ENCODE results near the gene TSPAN14. TPM values are rescaled to one million over a fixed set of nuclear protein-coding genes. Genes with fewer than 3 reads are reported as not detected.

The TSPAN14 gene
- total RNA-seq, 1 donor from 2014 or later, result 161 TPM

GRCh38 chr10:80480852-80481251, 26.7 kb downstream of the TSPAN14 start:
- Histone ChIP-seq H3K9me3 (peaks cover 5 to 15% of the 10 kb centered on the region in 2 donors), H3K27me3 (no peaks in the 10 kb centered on the region), H3K36me3 (no peaks in the 10 kb centered on the region), H3K4me3 (no peak overlapping the region), H3K27ac (no peak overlapping the region), H3K4me1 (peaks cover 0 to 3% of the 10 kb centered on the region in 2 donors)
- TF ChIP-seq CTCF (IDR thresholded peaks at IDR 0.05), result no peak
- intact Hi-C loops (cut with DNase I), result no loop called here
- DNase-seq (ENCODE audit: low spot score in 2 of 2), result no peak

GRCh38 chr10:80484243-80484642, 30.1 kb downstream of the TSPAN14 start:
- H3K4me1 ChIP-seq, result peaks cover 0 to 3% of the 10 kb centered on the region in 2 donors
- no peaks in the 10 kb centered on the region for H3K9me3 ChIP-seq
- H3K4me3 ChIP-seq, result no peak overlapping the region
- no peak overlapping the region for H3K27ac ChIP-seq
- peak in 1 of 2 donors; percentile 18 for DNase-seq (ENCODE audit: low spot score in 2 of 2)
- intact Hi-C loops (cut with DNase I), result no loop called here
- H3K36me3 ChIP-seq, result peaks cover 0 to 3% of the 10 kb centered on the region in 2 donors
- TF ChIP-seq CTCF (IDR thresholded peaks at IDR 0.05), result no peak
- no peaks in the 10 kb centered on the region for H3K27me3 ChIP-seq

GRCh38 chr10:80484676-80485075, 30.6 kb downstream of the TSPAN14 start:
- H3K4me1 ChIP-seq, result peaks cover 0 to 3% of the 10 kb centered on the region in 2 donors
- H3K9me3 ChIP-seq, result no peaks in the 10 kb centered on the region
- peaks cover 0 to 8% of the 10 kb centered on the region in 2 donors for H3K36me3 ChIP-seq
- DNase-seq (ENCODE audit: low spot score in 2 of 2), result no peak
- no peak overlapping the region for H3K27ac ChIP-seq
- H3K27me3 ChIP-seq, result no peaks in the 10 kb centered on the region
- intact Hi-C loops (cut with DNase I), result no loop called here
- no peak for TF ChIP-seq CTCF (IDR thresholded peaks at IDR 0.05)
- H3K4me3 ChIP-seq, result no peak overlapping the region

DNA sequence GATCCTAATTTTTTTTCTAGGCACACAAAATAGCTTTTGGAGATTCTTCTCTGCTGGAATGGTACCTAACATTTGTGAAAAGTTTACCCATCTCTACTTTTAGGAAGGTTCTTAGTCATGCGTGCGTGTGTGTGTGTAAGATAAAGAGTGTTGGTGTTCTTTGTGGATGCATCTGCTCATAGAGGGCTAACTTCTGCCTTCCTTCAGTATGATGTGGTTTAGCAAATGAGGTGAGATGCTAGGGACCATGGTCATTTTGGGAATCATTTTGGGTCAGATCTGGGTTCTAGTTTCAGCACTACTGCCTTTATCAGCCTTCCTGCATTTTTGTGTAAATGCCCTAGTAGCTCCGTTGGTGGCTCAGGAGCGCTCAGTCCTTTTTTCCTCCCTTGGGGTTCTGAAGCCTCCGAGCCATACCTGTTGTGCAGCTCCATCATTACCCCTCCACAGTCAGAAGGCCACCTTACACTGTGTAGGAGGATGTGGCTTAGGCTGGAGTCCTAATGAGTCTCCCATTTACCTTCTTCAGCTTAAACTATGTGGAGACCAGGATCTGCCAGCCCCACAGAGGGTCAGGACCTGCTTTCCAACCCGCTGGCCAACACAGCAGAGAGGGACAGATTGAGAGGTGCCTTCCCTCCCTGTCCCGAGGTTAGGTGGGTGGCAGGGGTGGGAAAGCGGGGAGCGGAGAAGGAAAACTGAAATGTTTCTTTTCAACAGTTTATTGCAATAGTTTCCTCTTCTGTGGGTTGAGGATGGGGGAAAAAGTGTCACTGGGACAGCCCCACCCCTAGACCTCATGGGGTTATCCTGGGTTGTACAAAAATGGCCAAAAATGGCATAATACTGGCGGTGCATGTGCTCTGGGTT, 31.2 kb downstream of the TSPAN14 start:
- peaks cover 0 to 14% of the 10 kb centered on the region in 2 donors for H3K36me3 ChIP-seq
- TF ChIP-seq CTCF (IDR thresholded peaks at IDR 0.05), result no peak
- no peaks in the 10 kb centered on the region for H3K27me3 ChIP-seq
- DNase-seq (ENCODE audit: low spot score in 2 of 2), result peak in 1 of 2 donors; percentile 60
- intact Hi-C loops (cut with DNase I), result no loop called here
- no peak overlapping the region for H3K4me3 ChIP-seq
- H3K9me3 ChIP-seq, result no peaks in the 10 kb centered on the region
- H3K27ac ChIP-seq, result no peak overlapping the region
- H3K4me1 ChIP-seq, result peaks cover 0 to 3% of the 10 kb centered on the region in 2 donors

- no peak overlapping the region for H3K4me3 ChIP-seq
- H3K27me3 ChIP-seq, result no peaks in the 10 kb centered on the region
- peak in 1 of 2 donors; percentile 56 for DNase-seq (ENCODE audit: low spot score in 2 of 2)
- peaks cover 3 to 22% of the 10 kb centered on the region in 2 donors for H3K36me3 ChIP-seq
- no peaks in the 10 kb centered on the region for H3K9me3 ChIP-seq
- intact Hi-C loops (cut with DNase I), result no loop called here
- H3K4me1 ChIP-seq, result peaks cover 0 to 3% of the 10 kb centered on the region in 2 donors
- peak overlapping the region in 1 of 2 donors; percentile 36 for H3K27ac ChIP-seq
- TF ChIP-seq CTCF (IDR thresholded peaks at IDR 0.05), result no peak
These were observed 32.0 kb downstream of the TSPAN14 start for GRCh38 chr10:80485946-80486764.

Measured in ascending aorta (tissue), 2 donors.